ENCODE measurements around the gene BBX. TPM values are rescaled to one million over a fixed set of nuclear protein-coding genes. Genes with fewer than 3 reads are reported as not detected.
A peak's percentile ranks its signal among the peaks of the same experiment; 100 is the strongest.

The BBX gene
- total RNA-seq, 1 donor from 2014 or later, result 41.3 TPM

- H3K9me3 ChIP-seq (replicated peaks), result no peaks in the 10 kb centered on the region
- intact Hi-C loops (cut with micrococcal nuclease), result no loop called here
- H3K36me3 ChIP-seq, result peaks cover 49% of the 10 kb centered on the region
- DNase-seq, result no peak
- H3K27ac ChIP-seq (replicated peaks), result no peak overlapping the region
- H3K4me3 ChIP-seq, result no peak overlapping the region
- TF ChIP-seq, protein P1, sequence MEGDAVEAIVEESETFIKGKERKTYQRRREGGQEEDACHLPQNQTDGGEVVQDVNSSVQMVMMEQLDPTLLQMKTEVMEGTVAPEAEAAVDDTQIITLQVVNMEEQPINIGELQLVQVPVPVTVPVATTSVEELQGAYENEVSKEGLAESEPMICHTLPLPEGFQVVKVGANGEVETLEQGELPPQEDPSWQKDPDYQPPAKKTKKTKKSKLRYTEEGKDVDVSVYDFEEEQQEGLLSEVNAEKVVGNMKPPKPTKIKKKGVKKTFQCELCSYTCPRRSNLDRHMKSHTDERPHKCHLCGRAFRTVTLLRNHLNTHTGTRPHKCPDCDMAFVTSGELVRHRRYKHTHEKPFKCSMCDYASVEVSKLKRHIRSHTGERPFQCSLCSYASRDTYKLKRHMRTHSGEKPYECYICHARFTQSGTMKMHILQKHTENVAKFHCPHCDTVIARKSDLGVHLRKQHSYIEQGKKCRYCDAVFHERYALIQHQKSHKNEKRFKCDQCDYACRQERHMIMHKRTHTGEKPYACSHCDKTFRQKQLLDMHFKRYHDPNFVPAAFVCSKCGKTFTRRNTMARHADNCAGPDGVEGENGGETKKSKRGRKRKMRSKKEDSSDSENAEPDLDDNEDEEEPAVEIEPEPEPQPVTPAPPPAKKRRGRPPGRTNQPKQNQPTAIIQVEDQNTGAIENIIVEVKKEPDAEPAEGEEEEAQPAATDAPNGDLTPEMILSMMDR (IDR thresholded peaks at IDR 0.05; ENCODE audit: borderline replicate concordance), result no peak
- no peaks in the 10 kb centered on the region for H3K27me3 ChIP-seq (ENCODE audit: low read depth)
- no peaks in the 10 kb centered on the region for H3K4me1 ChIP-seq
Observed at GRCh38 chr3:107782054-107782453, 259.3 kb downstream of the BBX start.

DNA sequence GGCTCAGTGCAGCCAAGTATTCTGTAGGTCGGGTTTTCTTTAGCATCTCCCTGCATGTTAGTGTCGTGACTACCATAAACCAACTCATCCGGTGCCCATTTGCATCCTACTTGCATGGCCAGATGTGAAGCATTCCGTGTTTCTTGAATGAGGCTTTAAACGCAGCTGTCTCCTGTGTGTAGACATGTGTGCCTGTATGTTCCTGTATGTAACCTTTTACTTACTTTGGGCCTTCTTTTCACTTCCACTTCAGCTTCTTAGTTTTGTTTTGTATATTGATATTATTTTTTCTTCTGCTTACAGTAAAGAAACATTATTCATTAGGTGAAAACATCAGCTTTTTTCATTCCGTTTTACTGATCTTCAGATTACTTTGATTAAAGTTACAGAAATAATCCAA is 267.9 kb downstream of the BBX start:
- H3K27ac ChIP-seq (replicated peaks), result no peak overlapping the region
- no peak for DNase-seq
- H3K27me3 ChIP-seq (ENCODE audit: low read depth), result no peaks in the 10 kb centered on the region
- intact Hi-C loops (cut with micrococcal nuclease), result no loop called here
- H3K36me3 ChIP-seq, result peaks cover 37% of the 10 kb centered on the region
- TF ChIP-seq, protein P1 (IDR thresholded peaks at IDR 0.05; ENCODE audit: borderline replicate concordance), result no peak
- H3K9me3 ChIP-seq (replicated peaks), result no peaks in the 10 kb centered on the region
- H3K4me3 ChIP-seq, result no peak overlapping the region
- peaks cover under 1% of the 10 kb centered on the region for H3K4me1 ChIP-seq

DNA sequence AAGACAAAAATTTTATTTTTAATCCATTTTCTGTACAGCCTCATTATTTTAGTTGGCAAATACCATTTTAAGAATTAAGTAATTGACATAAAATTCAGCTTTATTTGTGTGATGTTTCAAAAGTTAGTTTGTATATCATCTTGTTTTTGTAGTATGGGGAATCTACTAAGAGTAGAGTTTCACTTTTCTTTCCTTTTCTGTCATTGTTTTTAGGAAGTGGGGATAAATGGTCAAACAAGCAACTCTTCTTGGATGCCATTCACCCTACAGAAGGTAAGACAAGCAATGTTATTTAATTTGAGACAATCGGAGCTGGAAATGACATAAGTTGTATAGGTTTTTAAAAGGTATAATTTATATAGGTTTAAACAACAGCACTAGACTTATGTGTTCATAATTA is 268.3 kb downstream of the BBX start:
- Histone ChIP-seq H3K9me3 (replicated peaks) (no peaks in the 10 kb centered on the region), H3K27ac (replicated peaks) (no peak overlapping the region), H3K4me1 (peaks cover 4% of the 10 kb centered on the region), H3K4me3 (no peak overlapping the region), H3K36me3 (peaks cover 37% of the 10 kb centered on the region), H3K27me3 (ENCODE audit: low read depth) (no peaks in the 10 kb centered on the region)
- no peak for DNase-seq
- TF ChIP-seq, protein P1 (IDR thresholded peaks at IDR 0.05; ENCODE audit: borderline replicate concordance), result no peak
- intact Hi-C loops (cut with micrococcal nuclease), result no loop called here

GRCh38 chr3:107791450-107791849 is 268.7 kb downstream of the BBX start:
- TF ChIP-seq, protein P1 (IDR thresholded peaks at IDR 0.05; ENCODE audit: borderline replicate concordance), result no peak
- Histone ChIP-seq H3K4me1 (peaks cover 9% of the 10 kb centered on the region), H3K27ac (replicated peaks) (no peak overlapping the region), H3K4me3 (no peak overlapping the region), H3K9me3 (replicated peaks) (no peaks in the 10 kb centered on the region), H3K27me3 (ENCODE audit: low read depth) (no peaks in the 10 kb centered on the region), H3K36me3 (peaks cover 37% of the 10 kb centered on the region)
- DNase-seq, result no peak
- intact Hi-C loops (cut with micrococcal nuclease), result no loop called here

- no peak overlapping the region for H3K4me3 ChIP-seq
- intact Hi-C loops (cut with micrococcal nuclease), result no loop called here
- H3K27me3 ChIP-seq (ENCODE audit: low read depth), result no peaks in the 10 kb centered on the region
- peak overlapping the region; percentile 63 for H3K27ac ChIP-seq (replicated peaks)
- no peak for DNase-seq
- no peaks in the 10 kb centered on the region for H3K9me3 ChIP-seq (replicated peaks)
- peaks cover 41% of the 10 kb centered on the region for H3K36me3 ChIP-seq
- H3K4me1 ChIP-seq, result peaks cover 29% of the 10 kb centered on the region
- TF ChIP-seq, protein P1 (IDR thresholded peaks at IDR 0.05; ENCODE audit: borderline replicate concordance), result peak; percentile 50
Observed at GRCh38 chr3:107794664-107795443, 272.1 kb downstream of the BBX start.

Measured in left ventricle myocardium inferior (tissue), 1 donor.